Renal cortical epithelial cell (primary cell): ENCODE data around the gene FLRT1. TPM values are rescaled to one million over a fixed set of nuclear protein-coding genes. Genes with fewer than 3 reads are reported as not detected.

Experiments used
- DNase-seq: peaks from one replicate; pipeline ENCODE4 v3.0.0-alpha.2; 2011; ENCODE audit warnings: low read depth
- total RNA-seq: library from RNA; depleted of rRNA; stranded (reverse); fragments of >200 nt; gene quantifications from 2 replicates; pipeline ENCODE4 v1.2.3, GENCODE V29; 2014

Gene FLRT1, protein sequence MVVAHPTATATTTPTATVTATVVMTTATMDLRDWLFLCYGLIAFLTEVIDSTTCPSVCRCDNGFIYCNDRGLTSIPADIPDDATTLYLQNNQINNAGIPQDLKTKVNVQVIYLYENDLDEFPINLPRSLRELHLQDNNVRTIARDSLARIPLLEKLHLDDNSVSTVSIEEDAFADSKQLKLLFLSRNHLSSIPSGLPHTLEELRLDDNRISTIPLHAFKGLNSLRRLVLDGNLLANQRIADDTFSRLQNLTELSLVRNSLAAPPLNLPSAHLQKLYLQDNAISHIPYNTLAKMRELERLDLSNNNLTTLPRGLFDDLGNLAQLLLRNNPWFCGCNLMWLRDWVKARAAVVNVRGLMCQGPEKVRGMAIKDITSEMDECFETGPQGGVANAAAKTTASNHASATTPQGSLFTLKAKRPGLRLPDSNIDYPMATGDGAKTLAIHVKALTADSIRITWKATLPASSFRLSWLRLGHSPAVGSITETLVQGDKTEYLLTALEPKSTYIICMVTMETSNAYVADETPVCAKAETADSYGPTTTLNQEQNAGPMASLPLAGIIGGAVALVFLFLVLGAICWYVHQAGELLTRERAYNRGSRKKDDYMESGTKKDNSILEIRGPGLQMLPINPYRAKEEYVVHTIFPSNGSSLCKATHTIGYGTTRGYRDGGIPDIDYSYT
- 0.05 TPM in 1 of 2 replicates, not detected in the other for total RNA-seq

DNA sequence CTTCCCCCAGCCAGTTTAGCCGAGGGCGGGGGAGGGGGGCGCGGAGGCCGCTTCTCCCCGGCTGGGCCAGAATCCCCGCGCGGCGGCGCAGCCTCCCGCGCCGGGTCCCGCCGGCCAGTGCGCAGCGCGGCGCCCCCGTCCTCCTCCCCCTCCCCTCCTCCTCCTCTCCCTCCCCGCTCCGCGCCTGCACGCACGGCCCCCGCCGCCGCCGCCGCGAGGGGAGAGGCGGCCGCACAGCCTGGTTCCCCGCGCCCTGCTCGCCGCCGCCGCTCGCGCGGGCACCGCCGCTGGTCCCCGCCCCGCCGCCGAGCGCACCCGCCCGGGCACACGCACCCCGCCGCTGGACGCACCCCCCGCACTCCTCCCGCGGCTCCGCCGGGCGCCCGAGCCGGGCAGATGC, at the start of gene FLRT1:
Gene FLRT1, plus strand, starts transcription at position 356 of the 400 bp plus-strand sequence. CDS start 80,337 bp downstream, outside the sequence.
- no peak for DNase-seq

DNA sequence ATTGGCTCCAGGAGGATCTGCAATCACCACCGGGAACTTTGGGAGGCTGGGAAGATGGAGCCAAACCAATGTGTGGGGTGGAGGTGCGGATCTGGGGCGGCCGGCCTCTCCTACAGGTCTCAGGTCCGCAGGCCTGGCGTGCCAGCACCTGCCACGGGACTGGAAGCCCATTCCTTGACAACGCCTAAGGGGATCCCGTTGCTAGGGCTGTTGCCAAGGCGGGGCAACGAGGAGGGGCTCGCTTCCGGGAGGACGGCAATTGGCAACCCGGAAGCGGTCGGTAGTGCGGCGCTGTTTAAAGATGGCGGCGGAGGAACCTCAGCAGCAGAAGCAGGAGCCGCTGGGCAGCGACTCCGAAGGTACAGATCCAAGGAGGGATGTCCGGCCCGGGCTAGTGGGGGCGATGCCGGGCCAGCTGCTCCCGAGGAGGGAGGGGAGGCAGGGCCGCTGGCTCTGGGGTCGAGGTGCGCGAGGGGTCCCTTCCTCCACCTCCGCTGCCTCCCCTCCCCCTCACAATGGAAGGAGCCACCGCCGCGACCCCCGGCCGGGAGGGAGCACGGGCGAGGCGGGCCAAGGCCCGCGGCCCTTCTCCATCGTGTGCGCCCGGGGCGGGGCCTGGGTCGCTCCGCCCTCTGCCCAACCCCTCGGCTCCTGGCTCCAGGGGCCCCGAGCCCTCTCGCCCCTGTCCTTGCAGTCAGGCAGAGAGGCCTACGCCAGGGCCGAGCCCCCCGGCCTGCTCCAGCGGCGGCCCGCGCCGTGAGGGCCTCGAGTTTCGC, 49.4 kb upstream of the FLRT1 start, which contains the start of gene OTUB1:
Gene OTUB1, plus strand, starts transcription at position 283 of the 776 bp plus-strand sequence. Its CDS starts 19 bp downstream, at position 302.
- peak; percentile 86 for DNase-seq

DNA sequence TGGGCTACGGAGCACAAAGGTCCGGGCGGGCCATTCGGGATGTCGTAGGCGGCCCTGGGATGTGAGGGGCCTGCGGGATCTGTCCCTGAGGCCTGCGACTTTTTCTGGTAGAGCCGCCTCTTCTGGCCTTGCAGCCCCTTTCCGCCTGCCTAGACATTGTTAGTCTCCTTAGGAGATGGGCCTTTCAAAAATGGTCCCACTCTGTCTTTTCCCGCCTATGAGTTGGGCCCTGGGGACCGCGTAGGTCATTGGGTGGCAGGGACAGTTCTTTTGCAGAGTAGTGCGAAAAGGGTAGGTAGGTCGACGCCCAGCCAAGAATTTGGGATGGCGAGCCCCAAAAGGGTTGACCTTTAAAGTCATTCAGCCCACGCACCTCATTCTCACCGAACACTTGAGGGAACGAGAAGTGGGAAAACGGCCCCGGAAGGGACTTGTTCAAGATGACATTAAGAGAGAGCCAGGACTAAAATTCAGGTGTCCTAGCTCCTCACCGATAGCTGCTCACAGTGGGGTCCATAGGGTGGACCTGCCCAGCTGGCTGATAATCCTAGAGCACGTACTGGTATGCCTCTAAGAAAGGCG, 48.7 kb upstream of the FLRT1 start:
- DNase-seq: no peak

DNA sequence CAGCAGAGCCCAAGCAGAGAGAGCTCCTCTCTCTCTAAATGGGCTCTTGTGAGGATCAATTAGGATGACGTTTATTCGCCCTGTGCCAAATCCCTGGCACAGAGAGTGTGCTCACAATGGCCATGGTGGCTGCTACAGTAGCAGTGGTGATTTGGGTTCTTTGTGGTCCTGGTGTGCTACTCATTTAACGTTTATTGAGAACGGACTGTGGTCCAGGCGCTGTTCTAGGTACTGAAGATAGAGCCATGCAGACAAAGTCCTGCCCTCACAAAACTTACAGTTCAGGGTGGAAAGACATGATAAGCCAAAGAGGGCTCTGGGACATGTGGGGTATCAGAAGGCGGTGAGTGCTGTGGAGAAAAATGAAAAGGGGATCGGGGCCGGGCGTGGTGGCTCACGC, 44.2 kb upstream of the FLRT1 start:
- DNase-seq: no peak

DNA sequence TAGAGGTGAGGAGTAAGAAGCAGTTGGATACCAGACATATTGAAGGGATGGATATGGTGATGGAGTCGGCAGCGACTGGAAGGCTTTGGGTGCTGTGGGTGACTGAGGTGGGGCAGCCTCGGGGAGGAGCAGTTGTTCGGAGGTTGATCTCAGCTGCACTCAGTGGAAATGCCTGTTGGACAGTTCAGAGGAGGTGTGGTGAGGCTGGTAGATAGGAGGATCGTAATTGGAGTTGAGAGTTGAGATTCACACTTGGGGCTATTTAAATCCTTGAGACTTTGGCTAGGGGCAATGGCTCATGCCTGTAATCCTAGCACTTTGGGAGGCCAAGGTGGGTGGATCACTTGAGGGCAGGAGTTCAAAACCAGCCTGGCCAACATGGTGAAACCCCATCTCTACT, 42.6 kb upstream of the FLRT1 start:
- DNase-seq: no peak

DNA sequence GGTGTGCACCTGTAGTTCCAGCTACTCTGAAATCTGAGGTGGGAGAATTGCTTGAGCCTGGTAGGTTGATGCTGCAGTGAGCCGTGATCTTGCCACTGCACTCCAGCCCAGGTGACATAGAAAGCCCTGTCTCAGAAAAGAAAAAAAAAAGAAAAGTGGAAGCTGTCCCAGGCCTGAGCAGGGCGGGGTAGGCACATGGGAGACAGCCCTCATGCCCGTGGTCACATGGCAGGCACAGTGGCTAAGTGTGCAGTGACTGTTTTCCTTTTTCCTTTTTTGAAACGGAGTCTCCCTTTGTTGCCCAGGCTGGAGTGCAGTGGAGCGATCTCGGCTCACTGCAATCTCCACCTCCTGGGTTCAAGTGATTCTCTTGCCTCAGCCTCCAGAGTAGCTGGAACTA, 41.7 kb upstream of the FLRT1 start:
- no peak for DNase-seq

DNA sequence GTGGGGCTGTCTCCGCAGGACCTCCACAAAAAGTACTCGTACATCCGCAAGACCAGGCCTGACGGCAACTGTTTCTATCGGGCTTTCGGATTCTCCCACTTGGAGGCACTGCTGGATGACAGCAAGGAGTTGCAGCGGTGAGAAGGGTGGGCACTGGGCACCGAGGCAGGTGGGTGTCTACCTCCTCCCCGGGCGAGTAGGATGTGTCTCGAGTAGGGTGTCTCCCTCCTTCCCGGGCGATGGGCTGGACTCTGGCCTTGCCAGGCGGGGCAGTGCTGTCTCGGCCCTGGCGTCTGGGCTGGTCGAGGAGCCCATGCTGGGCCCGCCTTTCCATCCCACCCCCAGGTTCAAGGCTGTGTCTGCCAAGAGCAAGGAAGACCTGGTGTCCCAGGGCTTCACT, 39.2 kb upstream of the FLRT1 start:
- DNase-seq: no peak

DNA sequence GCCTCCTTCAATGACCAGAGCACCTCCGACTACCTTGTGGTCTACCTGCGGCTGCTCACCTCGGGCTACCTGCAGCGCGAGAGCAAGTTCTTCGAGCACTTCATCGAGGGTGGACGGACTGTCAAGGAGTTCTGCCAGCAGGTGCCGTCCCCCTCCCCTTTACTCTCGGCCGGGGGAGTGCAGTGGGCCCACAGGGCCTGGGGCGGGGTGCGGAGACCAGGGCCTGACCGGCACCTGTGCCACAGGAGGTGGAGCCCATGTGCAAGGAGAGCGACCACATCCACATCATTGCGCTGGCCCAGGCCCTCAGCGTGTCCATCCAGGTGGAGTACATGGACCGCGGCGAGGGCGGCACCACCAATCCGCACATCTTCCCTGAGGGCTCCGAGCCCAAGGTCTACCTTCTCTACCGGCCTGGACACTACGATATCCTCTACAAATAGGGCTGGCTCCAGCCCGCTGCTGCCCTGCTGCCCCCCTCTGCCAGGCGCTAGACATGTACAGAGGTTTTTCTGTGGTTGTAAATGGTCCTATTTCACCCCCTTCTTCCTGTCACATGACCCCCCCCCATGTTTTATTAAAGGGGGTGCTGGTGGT, 38.5 kb upstream of the FLRT1 start:
- DNase-seq: no peak

DNA sequence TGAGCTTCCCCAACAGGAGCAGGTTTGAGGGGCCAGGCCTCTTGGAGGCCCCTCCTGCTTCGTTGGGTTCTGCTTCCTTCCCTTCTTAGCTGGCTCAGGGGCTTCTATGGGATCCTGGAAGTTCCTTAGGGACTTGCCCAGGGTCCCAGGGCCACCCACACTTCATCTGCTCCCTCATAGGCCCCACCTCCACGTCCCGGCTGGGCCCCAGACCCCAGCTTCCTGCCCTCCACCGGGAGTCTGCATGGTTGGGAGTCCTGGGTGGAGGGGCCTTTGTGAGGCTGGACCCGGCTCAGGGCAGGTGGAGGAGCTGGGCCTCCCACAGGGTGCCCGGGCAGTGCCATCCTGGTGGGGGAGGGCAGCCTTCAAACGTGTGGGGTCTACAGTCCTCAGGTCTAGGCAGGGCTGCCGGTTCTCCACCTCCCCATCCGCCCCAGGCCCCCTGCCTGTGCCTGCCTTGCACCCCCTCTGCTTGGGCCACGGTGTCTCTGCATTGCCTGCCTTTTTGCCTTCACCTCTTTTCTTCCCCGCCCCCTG, 37.9 kb upstream of the FLRT1 start:
- DNase-seq: no peak

DNA sequence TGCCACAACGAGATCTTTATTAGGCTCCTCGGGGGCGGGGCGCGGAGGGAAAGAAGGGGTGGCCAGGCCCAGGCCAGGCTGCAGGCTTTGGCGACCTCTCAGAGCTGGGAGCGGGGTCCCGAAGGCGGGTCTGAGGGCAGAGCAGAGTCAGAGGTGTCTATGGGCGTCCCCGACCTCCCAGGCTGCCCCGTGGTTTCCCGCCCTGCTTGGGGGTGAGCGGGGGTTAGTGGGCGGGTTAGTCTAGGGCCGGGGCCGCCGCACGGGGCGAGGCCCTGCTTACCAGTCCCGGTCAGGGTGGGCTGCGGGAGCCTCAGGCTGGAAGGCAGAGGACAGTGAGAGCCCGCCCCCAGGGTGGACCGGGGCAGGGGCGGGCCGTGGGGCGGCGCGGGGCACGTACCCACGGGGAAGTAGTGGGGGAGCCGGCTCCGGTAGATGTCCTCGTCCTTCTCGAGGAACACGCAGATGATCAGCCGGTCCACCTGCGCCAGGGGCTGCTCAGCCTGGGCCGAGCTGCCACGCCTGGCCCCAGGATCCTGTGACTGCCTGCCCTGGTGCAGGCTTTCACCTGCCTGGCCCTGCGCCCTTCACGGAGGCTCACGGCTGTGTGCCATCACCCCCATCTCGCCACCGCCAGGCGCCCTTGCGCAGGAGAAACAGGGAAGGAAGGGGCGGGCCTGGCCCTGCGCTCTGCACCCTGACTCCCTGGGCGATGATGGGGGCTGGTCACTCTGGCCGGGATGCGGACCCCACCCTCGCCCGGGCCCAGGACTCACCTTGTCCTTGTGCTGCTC, 37.0 kb upstream of the FLRT1 start:
- DNase-seq: no peak

DNA sequence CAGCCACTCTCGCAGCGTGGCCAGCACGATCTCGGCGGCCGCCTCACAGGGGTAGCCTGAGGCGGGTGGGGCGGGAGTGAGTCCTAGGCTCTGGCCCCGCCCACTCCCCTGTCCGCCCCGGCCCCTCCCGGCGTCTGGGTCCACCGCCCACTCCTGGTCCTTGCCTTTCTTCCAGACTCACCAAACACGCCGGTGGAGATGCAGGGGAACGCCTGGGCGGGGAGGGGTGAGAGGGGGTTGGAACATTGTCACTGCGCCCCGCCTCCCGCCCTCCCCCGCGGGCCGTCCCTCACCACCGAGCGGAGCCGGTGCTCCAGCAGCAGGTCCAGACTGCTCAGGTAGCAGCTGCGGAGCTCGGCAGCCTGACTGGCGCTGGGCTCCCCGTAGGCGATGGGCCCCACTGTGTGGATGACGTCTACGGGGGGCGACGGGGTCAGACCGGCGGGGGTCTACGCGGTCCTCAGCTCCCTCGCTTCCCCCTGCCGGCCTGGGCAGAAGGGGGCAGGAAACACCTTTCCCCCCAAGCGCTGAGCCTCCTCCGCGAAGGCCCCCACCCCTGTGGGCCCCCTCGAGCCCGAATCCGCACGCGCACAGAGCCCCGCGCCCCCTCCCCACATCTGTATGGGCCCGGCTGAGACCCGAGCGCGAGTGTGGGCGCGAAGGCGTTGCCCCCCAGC, 36.2 kb upstream of the FLRT1 start:
- peak; percentile 56 for DNase-seq

DNA sequence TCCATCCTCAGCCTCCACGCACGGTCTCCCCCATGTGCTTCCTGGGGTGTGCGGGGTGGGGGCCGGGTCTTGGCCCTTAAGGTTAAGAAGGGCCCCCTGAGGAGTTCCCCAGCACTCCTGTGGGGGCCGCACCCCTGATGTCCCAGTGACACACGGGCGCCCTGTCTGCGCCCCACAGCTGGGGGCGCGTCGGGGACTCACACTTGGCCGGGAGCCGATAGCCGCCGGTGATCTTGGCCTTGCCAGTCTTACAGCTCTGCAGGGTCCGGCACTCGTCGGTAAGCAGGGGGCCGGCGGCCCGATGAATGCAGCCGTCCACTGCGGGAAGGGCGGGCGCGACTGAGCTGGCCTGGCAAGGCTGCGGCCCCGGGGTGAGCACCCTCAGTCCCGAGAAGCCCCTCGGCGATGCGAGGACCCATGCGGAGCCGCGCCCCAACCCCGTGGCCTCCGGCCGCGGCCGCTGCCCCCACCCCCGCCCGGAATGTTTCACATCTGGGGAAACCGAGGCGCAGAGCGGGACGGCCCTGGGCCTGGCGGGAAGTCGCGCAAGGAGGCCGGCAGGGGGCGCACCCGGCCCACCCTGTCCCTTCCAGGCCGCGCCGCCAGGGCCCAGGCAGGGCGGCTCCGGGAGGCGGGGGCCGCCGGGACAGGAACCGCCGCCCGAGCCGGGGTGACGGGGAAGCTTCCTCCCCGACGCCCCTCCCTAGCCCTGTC, 35.5 kb upstream of the FLRT1 start:
- no peak for DNase-seq

DNA sequence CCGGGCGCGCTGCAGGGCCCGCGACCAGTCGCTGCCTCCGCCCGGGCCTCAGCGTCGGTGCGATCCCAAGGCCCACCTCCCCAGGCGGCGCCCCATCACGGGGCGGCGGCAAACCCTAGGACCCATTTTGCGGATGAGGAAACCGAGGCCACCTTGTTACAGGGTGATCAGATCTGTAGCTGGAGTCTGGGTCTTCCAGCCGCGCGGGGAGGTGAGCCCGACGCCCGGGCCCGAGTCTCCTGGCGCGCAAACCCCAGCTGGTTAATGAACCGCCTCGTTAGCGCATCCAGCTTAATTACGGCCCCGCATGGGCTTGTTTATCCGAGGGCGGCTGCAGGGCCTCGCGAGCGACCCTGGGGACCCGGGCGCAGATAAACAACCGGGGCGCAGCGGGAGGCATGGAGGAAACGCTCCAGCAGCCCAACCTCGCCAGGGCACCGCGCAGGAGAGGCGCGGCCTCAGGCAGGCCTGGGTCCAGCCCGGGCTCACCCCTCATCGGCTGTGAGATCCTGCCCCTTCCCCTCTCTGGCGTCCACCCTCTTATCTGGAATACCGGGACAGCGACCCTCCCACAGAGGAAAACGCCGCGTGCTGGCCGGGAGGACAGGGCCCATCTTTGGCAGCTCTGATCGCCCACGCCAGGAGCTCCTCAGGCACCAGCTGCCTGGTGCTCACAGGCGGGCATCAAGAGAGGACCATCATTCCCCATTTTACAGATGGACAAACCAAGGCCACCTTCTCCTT, 34.8 kb upstream of the FLRT1 start:
- DNase-seq: no peak

DNA sequence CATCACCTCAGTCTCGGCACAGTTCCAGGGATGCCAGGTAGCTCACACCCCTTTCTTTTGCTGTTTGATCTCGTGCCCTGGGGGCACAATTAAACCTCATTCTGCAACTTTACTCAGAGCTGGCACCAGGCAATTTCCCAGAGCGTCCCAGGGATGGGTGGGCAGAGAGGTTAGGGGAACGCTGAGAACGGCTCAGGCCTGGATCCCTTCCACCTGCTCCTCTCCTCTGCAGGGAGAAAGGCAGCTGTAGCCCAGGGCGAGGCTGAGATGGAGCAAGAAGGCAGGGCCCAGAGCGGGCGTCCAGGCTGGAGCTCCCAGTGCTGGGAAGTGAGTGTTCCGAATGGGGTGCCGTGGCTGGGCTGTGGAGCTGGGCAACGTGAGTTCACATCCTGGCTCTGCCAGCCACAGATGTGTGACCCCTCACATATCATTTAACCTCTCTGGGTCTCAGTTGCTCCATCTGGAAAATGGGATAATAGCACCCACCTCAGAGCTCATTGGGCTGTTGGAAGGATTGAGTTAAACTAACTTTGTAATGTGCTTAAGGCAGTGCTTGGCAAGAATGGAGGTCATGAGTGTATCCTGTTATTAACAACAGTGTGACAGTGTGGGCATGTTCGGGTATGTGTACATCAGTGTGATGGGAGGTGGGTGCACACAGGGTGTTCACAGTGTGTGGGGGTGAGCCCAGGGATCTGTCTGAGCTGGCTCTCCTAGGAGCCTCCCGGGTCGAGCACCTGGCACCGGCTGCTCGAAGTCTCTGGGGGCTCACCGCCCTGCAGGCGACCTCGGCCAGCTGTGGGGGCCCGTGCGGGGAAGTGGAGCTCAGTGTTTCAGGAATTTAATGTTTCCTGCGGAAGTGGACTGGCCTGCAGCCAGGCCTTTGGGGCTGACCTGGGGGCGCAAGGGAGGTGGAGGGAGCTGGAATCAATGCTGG, 34.0 kb upstream of the FLRT1 start:
- peak; percentile 43 for DNase-seq

DNA sequence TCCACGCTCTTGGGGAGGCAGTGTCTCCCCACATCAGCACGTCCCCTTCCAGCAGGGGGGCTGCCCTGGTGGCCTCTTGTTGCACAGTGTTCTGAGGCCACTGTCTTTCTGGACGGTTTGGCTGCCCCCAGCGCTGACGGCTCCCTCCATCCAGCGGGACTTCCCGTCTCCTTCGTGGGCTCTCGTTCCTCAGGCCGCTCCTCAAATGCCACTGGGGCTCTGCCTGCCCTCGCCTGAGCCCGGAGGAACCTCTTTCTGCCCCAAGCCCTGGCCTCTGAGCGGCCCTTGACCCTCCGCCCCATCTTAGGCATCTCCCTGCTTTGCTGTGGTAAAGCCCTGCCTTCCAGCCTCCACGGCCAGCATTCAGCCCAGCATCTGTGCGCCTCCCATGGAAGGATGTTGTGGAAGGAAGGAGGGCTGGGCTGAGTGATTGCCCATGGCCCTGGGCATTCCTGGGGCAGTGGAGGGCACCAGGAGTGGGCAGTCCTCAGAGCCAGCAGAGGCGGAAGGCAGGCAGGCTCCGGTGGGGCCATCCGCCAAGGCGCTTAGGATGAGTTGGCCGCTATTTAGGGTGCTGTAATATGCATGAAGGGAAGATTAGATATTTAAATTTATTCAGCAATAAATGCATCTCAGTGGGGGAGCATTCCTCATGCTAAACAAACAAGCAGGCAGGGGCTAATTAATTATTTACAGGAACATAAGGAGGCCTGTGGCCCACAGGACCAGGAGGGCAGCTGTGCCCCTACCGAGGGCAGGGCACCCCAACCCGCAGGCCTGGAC, 31.7 kb upstream of the FLRT1 start:
- peak; percentile 96 for DNase-seq

DNA sequence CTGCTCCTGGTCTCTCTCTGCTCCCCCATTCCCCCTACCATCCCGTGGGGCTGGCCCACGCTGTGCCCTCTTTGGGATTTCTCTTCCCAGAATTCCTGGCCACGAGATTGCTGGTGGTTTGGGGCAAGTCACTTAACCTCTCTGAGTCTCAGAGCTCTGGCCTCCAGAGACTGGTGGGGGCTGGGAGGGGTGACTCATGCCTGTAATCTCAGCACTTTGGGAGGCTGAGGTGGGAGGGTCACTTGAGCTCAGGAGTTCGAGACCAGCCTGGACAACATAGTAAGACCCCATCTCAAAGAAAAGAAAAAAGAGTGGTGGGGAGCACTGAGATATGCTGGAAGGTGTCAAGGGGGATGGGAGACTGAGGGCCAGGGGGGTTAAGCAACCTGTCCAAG, 31.1 kb upstream of the FLRT1 start:
- no peak for DNase-seq

DNA sequence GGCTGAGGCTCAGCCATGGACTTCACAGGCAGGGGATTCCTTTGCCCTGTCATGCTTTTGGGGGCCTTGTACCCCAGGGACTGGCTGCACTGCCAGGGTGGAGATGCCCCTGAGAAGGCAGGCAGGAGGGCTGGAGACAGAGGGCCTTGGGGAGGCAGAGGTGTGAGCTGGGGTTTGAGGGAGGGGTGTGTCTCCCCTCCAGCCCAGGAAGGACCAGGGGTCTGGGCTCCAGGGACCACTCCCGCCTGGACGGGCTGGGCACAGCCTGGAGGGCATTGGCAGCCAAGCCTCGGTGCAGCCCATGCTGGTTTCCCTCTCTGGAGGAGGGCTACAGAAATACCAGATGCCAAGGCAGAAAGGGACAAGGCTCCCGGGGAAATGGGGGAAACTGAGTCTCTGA, 30.0 kb upstream of the FLRT1 start:
- no peak for DNase-seq
